Transverse colon (tissue), 4 donors: Measurements from ENCODE around the gene CIRBP. TPM values are rescaled to one million over a fixed set of nuclear protein-coding genes. Genes with fewer than 3 reads are reported as not detected.

Source experiments
- DNase-seq: peaks from one replicate; pipeline ENCODE4 v3.0.0-alpha.2; 2019
- H3K27ac ChIP-seq, 4 donors: fragments of 200-600 bp; sonication (generic); 2 replicates each; pipeline ENCODE4 v1.5.1; 2016 to 2018; ENCODE audit warnings: inconsistent platforms in 4 of 4
- H3K27me3 ChIP-seq: fragments of 200-600 bp; sonication (generic); 2 replicates; pipeline ENCODE4 v1.5.1; 2017; ENCODE audit warnings: inconsistent platforms
- H3K36me3 ChIP-seq, 4 donors: fragments of 200-600 bp; sonication (generic); 2 replicates each; pipeline ENCODE4 v1.5.1; 2017 to 2019; ENCODE audit warnings: inconsistent platforms in 4 of 4
- H3K4me1 ChIP-seq, 4 donors: fragments of 200-600 bp; sonication (generic); 2 replicates each; pipeline ENCODE4 v1.5.1; 2017 to 2020; ENCODE audit warnings: inconsistent platforms in 4 of 4
- H3K4me3 ChIP-seq, 4 donors: fragments of 200-600 bp; sonication (generic); 1 replicate in 1 of 4; 2 replicates in 3 of 4; pipeline versions ENCODE4 v1.5.1 to v1.6.1; 2017 to 2019; ENCODE audit warnings: inconsistent platforms in 4 of 4
- H3K9me3 ChIP-seq, 2 donors: fragments of 200-600 bp; sonication (generic); 2 replicates each; pipeline ENCODE4 v1.5.1; 2017 to 2019; ENCODE audit warnings: inconsistent platforms in 2 of 2
- CTCF ChIP-seq, 5 experiments: fragments of 200-600 bp in 3 of 5; fragments of 450-650 bp in 2 of 5; sonication (generic) in 3 of 5; IDR thresholded peaks; 1 replicate in 2 of 5; 2 replicates in 3 of 5; pipeline ENCODE4 v1.5.1; 2016 to 2017; ENCODE audit warnings: antibody characterized with exemption in 5 of 5, inconsistent platforms in 3 of 5, mild to moderate bottlenecking in 2 of 5, moderate library complexity in 1 of 5
- EP300 ChIP-seq: sonication (generic); formaldehyde crosslinking; IDR thresholded peaks from one replicate; pipeline ENCODE4 v1.6.1; 2017; ENCODE audit warnings: antibody characterized with exemption, low read depth
- POLR2A ChIP-seq: fragments of 450-650 bp; IDR thresholded peaks from one replicate; pipeline ENCODE4 v1.6.1; 2016; ENCODE audit warnings: antibody characterized with exemption, mild to moderate bottlenecking, moderate library complexity
- POLR2AphosphoS5 ChIP-seq, 3 donors: sonication (generic); formaldehyde crosslinking; IDR thresholded peaks; one replicate each; pipeline ENCODE4 v1.6.1; 2016; ENCODE audit warnings: antibody characterized with exemption in 3 of 3
- WGBS, 2 donors: methylation state at CpG; one replicate each; pipeline ENCODE4 v1.1.5; 2018; ENCODE audit warnings: low coverage in 1 of 2; 5-methylcytosine and 5-hydroxymethylcytosine counted together
- in situ Hi-C, 4 donors: fragments of 200-750 bp; cut with MboI; loops; one replicate each; pipeline versions ENCODE4 v1.15.0 to v1.15.1; 2017; ENCODE audit warnings: low sequenced_read_pairs in 3 of 4, low pct_ligation_motif_present in 1 of 4, low pct_unique_long_range_greater_than_20kb in 1 of 4
- intact Hi-C: fragments of 100-400 bp; cut with DNase I; formaldehyde crosslinking; loops from one replicate; pipeline ENCODE4 v1.15.1; 2023; ENCODE audit warnings: low total_unique reads
- total RNA-seq, 4 donors: library from RNA; depleted of rRNA; stranded (reverse); fragments of >200 nt; gene quantifications; one replicate each; pipeline ENCODE4 v1.1.0, GENCODE V29; 2016

CIRBP gene
- total RNA-seq, 4 donors from 2014 or later: 431 to 488 (median 460) TPM

- Histone ChIP-seq H3K4me3 (peak overlapping the region; percentile 80 to 94 (median 89)), H3K36me3 (peaks cover 0 to 12% (median 6%) of the 10 kb centered on the region in 4 donors), H3K4me1 (peaks cover 33 to 64% (median 61%) of the 10 kb centered on the region in 4 donors), H3K27ac (peak overlapping the region; percentile 98 to 99 (median 98)), H3K9me3 (no peaks in the 10 kb centered on the region), H3K27me3 (no peaks in the 10 kb centered on the region)
- in situ Hi-C loops (no loop called here), intact Hi-C loops (loop anchor here (10.0 kb wide), 2 partner anchors 145 to 225 kb away; partner anchors contain the start of genes CNN2, GPX4, RNU6-2 and TMEM259)
- DNase-seq: no peak
- 0% methylated on average over 35 of the region's 67 CpGs; no CpG with 5 or more reads in 1 of the 2 donors for WGBS, 2 donors
- TF ChIP-seq POLR2AphosphoS5 (IDR thresholded peaks at IDR 0.05): peak in 1 of 3 donors; percentile 2
- no peak for TF ChIP-seq POLR2A
Measured at GRCh38 chr19:1249990-1250436, 19.1 kb upstream of the CIRBP start.

- H3K4me3 ChIP-seq: peak overlapping the region; percentile 80 to 91 (median 88)
- DNase-seq: peak; percentile 76
- H3K27me3 ChIP-seq: no peaks in the 10 kb centered on the region
- intact Hi-C loops: no loop called here
- peaks cover 31 to 64% (median 61%) of the 10 kb centered on the region in 4 donors for H3K4me1 ChIP-seq
- H3K27ac ChIP-seq: peak overlapping the region; percentile 98 to 99 (median 98)
- in situ Hi-C loops: no loop called here
- TF ChIP-seq POLR2AphosphoS5 (IDR thresholded peaks at IDR 0.05) (peak in 1 of 3 donors; percentile 40), POLR2A (no peak)
- WGBS, 2 donors: 0% methylated on average over 26 of the region's 90 CpGs; no CpG with 5 or more reads in 1 of the 2 donors
- H3K9me3 ChIP-seq: no peaks in the 10 kb centered on the region
- H3K36me3 ChIP-seq: peaks cover 0 to 18% (median 11%) of the 10 kb centered on the region in 4 donors
Measured at GRCh38 chr19:1250437-1251260, 18.5 kb upstream of the CIRBP start.

GRCh38 chr19:1251330-1252220 is 17.6 kb upstream of the CIRBP start:
- peak; percentile 82 for DNase-seq
- peak overlapping the region; percentile 80 to 91 (median 88) for H3K4me3 ChIP-seq
- H3K27me3 ChIP-seq: no peaks in the 10 kb centered on the region
- H3K9me3 ChIP-seq: no peaks in the 10 kb centered on the region
- TF ChIP-seq CTCF (IDR thresholded peaks at IDR 0.05) (no peak), EP300 (no peak), POLR2A (peak; percentile 20), POLR2AphosphoS5 (IDR thresholded peaks at IDR 0.05) (peak in 2 of 3 donors; percentile 44 to 46)
- 1% methylated on average over 37 of the region's 41 CpGs; no CpG with 5 or more reads in 1 of the 2 donors for WGBS, 2 donors
- intact Hi-C loops (no loop called here), in situ Hi-C loops (no loop called here)
- H3K4me1 ChIP-seq: peaks cover 26 to 63% (median 58%) of the 10 kb centered on the region in 4 donors
- peaks cover 0 to 25% (median 14%) of the 10 kb centered on the region in 4 donors for H3K36me3 ChIP-seq
- H3K27ac ChIP-seq: peak overlapping the region; percentile 98 to 99 (median 98)

GRCh38 chr19:1252221-1252820 is 16.8 kb upstream of the CIRBP start:
- TF ChIP-seq POLR2AphosphoS5 (IDR thresholded peaks at IDR 0.05) (peak; percentile 31 to 78 (median 71)), EP300 (peak; percentile 11), CTCF (IDR thresholded peaks at IDR 0.05) (no peak), POLR2A (peak; percentile 14)
- H3K27me3 ChIP-seq: no peaks in the 10 kb centered on the region
- peak; percentile 86 for DNase-seq
- peak overlapping the region; percentile 80 to 91 (median 88) for H3K4me3 ChIP-seq
- no peaks in the 10 kb centered on the region for H3K9me3 ChIP-seq
- WGBS, 2 donors: 2% methylated on average over 29 of the region's 30 CpGs; no CpG with 5 or more reads in 1 of the 2 donors
- H3K27ac ChIP-seq: peak overlapping the region; percentile 98 to 99 (median 98)
- intact Hi-C loops: no loop called here
- peaks cover 0 to 31% (median 18%) of the 10 kb centered on the region in 4 donors for H3K36me3 ChIP-seq
- in situ Hi-C loops: no loop called here
- peaks cover 26 to 67% (median 63%) of the 10 kb centered on the region in 4 donors for H3K4me1 ChIP-seq
